Keratinocyte (primary cell): ENCODE measurements around the gene B3GALT6. TPM values are rescaled to one million over a fixed set of nuclear protein-coding genes. Genes with fewer than 3 reads are reported as not detected.

Source experiments
- DNase-seq: peaks from one replicate; pipeline ENCODE4 v3.0.0-alpha.2; 2011; ENCODE audit warnings: low read depth, missing footprints, low spot score
- FAIRE-seq: peaks from 2 replicates; lab custom pipeline; 2011; peaks lifted over from hg19 to GRCh38; lab: Jason Lieb, UNC
- H2AFZ ChIP-seq: 2 replicates; pipeline ENCODE4 v1.6.0; 2012; ENCODE audit warnings: low read length, control low read depth, inconsistent platforms; ENCODE audit not compliant: control insufficient read depth
- H3K27ac ChIP-seq: 2 replicates; pipeline ENCODE4 v1.5.1; 2011; ENCODE audit warnings: low read length; ENCODE audit not compliant: control insufficient read depth, insufficient read depth
- H3K27me3 ChIP-seq: 3 replicates; pipeline ENCODE4 v1.6.0; 2011; ENCODE audit warnings: low read length; ENCODE audit not compliant: control insufficient read depth, insufficient read depth; ENCODE audit errors: extremely low read depth
- H3K36me3 ChIP-seq, 2 experiments: 2 replicates in 1 of 2; 3 replicates in 1 of 2; pipeline ENCODE4 v1.5.1; 2011; ENCODE audit warnings: low read length in 2 of 2, mild to moderate bottlenecking in 1 of 2; ENCODE audit not compliant: control insufficient read depth in 2 of 2, insufficient read depth in 2 of 2; ENCODE audit errors: extremely low read depth in 1 of 2
- H3K4me1 ChIP-seq: 3 replicates; pipeline ENCODE4 v1.5.1; 2011; ENCODE audit warnings: low read length; ENCODE audit not compliant: control insufficient read depth, insufficient read depth; ENCODE audit errors: extremely low read depth
- H3K4me2 ChIP-seq: 3 replicates; pipeline ENCODE4 v1.6.0; 2011; ENCODE audit warnings: low read depth, low read length; ENCODE audit not compliant: control insufficient read depth, insufficient read depth; ENCODE audit errors: extremely low read depth
- H3K4me3 ChIP-seq, 3 experiments: fragments of 200-600 bp in 1 of 3; sonication (generic) in 1 of 3; 2 replicates in 2 of 3; 3 replicates in 1 of 3; pipeline ENCODE4 v1.5.1; 2011 to 2016; ENCODE audit warnings: low read length in 3 of 3, mild to moderate bottlenecking in 3 of 3, control low read depth in 2 of 3, inconsistent platforms in 1 of 3, low read depth in 1 of 3, mixed read lengths in 1 of 3, mixed run types in 1 of 3, moderate library complexity in 1 of 3; ENCODE audit not compliant: control insufficient read depth in 2 of 3, insufficient read depth in 2 of 3; ENCODE audit errors: extremely low read depth in 1 of 3
- H3K79me2 ChIP-seq: 2 replicates; pipeline ENCODE4 v1.6.0; 2012; ENCODE audit warnings: low read length; ENCODE audit not compliant: control insufficient read depth, insufficient read depth
- H3K9ac ChIP-seq: 3 replicates; pipeline ENCODE4 v1.6.0; 2011; ENCODE audit warnings: low read length; ENCODE audit not compliant: control insufficient read depth, insufficient read depth; ENCODE audit errors: extremely low read depth
- H3K9me1 ChIP-seq: 3 replicates; pipeline ENCODE4 v1.6.0; 2011; ENCODE audit warnings: low read length; ENCODE audit not compliant: control insufficient read depth, insufficient read depth; ENCODE audit errors: extremely low read depth
- H3K9me3 ChIP-seq: 2 replicates; pipeline ENCODE4 v1.5.1; 2012; ENCODE audit warnings: low read depth, low read length; ENCODE audit not compliant: control insufficient read depth
- H4K20me1 ChIP-seq: 3 replicates; pipeline ENCODE4 v1.6.0; 2011; ENCODE audit warnings: low read length; ENCODE audit not compliant: control insufficient read depth, insufficient read depth; ENCODE audit errors: extremely low read depth
- EZH2 ChIP-seq: IDR thresholded peaks from one replicate; pipeline ENCODE4 v1.6.1; 2012; ENCODE audit warnings: inconsistent platforms, mild to moderate bottlenecking, low read length, moderate library complexity
- dilution Hi-C: fragments of 300-500 bp; cut with MboI; formaldehyde crosslinking; loops from one replicate; pipeline ENCODE4 v1.7.0; 2020; ENCODE audit warnings: low sequenced_read_pairs; ENCODE audit not compliant: extremely low pct_ligation_motif_present
- polyA plus RNA-seq, 5 experiments: library from polyadenylated mRNA; depleted of rRNA in 3 of 5; stranded (reverse) in 3 of 5; stranded (forward) in 1 of 5; unstranded in 1 of 5; fragments of >200 nt; gene quantifications; 1 replicate in 1 of 5; 2 replicates in 3 of 5; 3 replicates in 1 of 5; pipeline versions ENCODE4 v1.2.1 to v1.2.3, GENCODE V29; 2011 to 2012; ENCODE audit warnings: missing spikeins in 2 of 5, low read depth in 1 of 5, low replicate concordance in 1 of 5
- TF ChIP-seq, protein P1 (sequence below), 3 experiments: IDR thresholded peaks in 1 of 3; conservative IDR thresholded peaks in 1 of 3; optimal IDR thresholded peaks in 1 of 3; 2 replicates in 2 of 3; 3 replicates in 1 of 3; pipeline versions ENCODE3 to v1.5.1; 2011; ENCODE audit warnings: low read length in 3 of 3, mild to moderate bottlenecking in 3 of 3, moderate library complexity in 2 of 3, control low read depth in 1 of 3, inconsistent platforms in 1 of 3; ENCODE audit not compliant: insufficient read depth in 2 of 3; ENCODE audit errors: extremely low read depth in 1 of 3

Gene B3GALT6
- polyA plus RNA-seq, 1 donor (not counting 4 experiments of a cell fraction or from before 2014, with no cell fraction given) = 6.8 TPM

DNA sequence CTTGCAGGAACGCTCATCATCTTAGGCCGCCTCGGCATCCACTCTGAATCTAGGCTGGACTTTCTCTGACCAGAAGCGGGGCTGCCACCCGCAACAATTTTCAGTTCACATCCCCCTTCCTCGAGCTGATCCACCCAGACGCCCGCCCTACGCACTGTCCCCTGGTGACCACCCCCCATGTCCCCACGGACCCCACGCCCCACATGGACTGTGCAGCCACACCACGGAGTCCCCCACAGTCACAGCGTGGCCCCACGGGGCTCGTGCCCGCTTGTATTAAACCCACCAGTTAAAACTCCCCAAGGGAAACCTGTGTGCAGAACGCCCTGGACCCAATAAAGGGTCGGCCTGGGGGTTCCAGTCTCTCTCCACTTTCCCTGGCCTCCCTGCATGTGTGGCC is 27.5 kb downstream of the B3GALT6 start:
- Histone ChIP-seq H4K20me1 (peaks cover 16% of the 10 kb centered on the region), H3K79me2 (peaks cover 10% of the 10 kb centered on the region), H3K36me3 (peaks cover 42 to 49% of the 10 kb centered on the region in 2 experiments), H3K4me1 (peaks cover 11% of the 10 kb centered on the region), H3K27me3 (no peaks in the 10 kb centered on the region), H3K9me1 (no peaks in the 10 kb centered on the region), H3K9me3 (no peaks in the 10 kb centered on the region), H3K4me2 (no peak overlapping the region), H3K27ac (peak overlapping the region; percentile 10), H2AFZ (no peak overlapping the region), H3K9ac (no peak overlapping the region), H3K4me3 (no peak overlapping the region)
- FAIRE-seq (no peak), DNase-seq (no peak)
- dilution Hi-C loops = no loop called here
- TF ChIP-seq, protein P1, sequence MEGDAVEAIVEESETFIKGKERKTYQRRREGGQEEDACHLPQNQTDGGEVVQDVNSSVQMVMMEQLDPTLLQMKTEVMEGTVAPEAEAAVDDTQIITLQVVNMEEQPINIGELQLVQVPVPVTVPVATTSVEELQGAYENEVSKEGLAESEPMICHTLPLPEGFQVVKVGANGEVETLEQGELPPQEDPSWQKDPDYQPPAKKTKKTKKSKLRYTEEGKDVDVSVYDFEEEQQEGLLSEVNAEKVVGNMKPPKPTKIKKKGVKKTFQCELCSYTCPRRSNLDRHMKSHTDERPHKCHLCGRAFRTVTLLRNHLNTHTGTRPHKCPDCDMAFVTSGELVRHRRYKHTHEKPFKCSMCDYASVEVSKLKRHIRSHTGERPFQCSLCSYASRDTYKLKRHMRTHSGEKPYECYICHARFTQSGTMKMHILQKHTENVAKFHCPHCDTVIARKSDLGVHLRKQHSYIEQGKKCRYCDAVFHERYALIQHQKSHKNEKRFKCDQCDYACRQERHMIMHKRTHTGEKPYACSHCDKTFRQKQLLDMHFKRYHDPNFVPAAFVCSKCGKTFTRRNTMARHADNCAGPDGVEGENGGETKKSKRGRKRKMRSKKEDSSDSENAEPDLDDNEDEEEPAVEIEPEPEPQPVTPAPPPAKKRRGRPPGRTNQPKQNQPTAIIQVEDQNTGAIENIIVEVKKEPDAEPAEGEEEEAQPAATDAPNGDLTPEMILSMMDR (optimal IDR thresholded peaks at IDR 0.05 in 1 of 3, IDR thresholded peaks at IDR 0.05 in 1 of 3, conservative IDR thresholded peaks at IDR 0.05 in 1 of 3; ENCODE audit: extremely low read depth in 1 of 3, insufficient read depth in 2 of 3, low read length in 3 of 3) = no peak
- no peak for TF ChIP-seq EZH2

DNA sequence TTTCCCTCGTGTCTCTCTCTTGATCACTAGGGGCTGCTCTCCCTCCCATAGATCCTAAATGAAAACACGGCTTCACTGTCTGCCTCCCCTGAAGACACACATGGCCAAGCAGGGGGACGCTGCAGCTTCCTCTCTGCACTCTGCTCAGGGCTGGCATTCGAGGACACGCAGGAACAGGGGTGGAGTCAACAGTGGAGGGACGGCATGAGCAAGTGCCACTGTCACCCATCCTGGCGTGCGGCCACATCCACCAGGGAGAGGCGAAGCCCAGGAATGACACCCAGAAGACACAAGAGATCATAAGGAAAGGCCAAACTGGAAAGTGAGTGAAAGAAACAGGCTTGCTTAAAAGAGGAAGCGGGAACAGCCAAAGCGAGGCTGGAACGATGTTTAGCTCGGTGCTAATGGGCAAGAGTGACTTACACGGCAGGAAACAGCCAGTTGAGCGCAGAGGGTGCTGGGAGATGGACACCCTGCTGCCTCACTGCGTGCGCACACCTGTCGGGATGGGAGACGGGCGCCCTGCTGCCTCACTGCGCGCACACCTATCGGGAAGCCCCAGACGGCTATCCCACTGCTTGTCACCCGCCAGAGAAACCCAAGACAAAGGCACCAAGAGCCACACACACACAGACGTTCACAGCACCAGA is 28.0 kb downstream of the B3GALT6 start:
- TF ChIP-seq, protein P1 (optimal IDR thresholded peaks at IDR 0.05 in 1 of 3, IDR thresholded peaks at IDR 0.05 in 1 of 3, conservative IDR thresholded peaks at IDR 0.05 in 1 of 3; ENCODE audit: extremely low read depth in 1 of 3, insufficient read depth in 2 of 3, low read length in 3 of 3) = no peak
- no peak for TF ChIP-seq EZH2
- H3K4me1 ChIP-seq = peaks cover 15% of the 10 kb centered on the region
- no peak overlapping the region for H2AFZ ChIP-seq
- peaks cover 10% of the 10 kb centered on the region for H3K79me2 ChIP-seq
- peaks cover 19% of the 10 kb centered on the region for H4K20me1 ChIP-seq
- no peak overlapping the region for H3K9ac ChIP-seq
- no peaks in the 10 kb centered on the region for H3K9me1 ChIP-seq
- no peak for FAIRE-seq
- no peak overlapping the region for H3K4me3 ChIP-seq
- no peaks in the 10 kb centered on the region for H3K9me3 ChIP-seq
- no peak overlapping the region for H3K27ac ChIP-seq
- H3K36me3 ChIP-seq = peaks cover 42 to 48% of the 10 kb centered on the region in 2 experiments
- H3K4me2 ChIP-seq = no peak overlapping the region
- no peaks in the 10 kb centered on the region for H3K27me3 ChIP-seq
- no peak for DNase-seq
- dilution Hi-C loops = no loop called here
